AG10803 (cell line): Measurements from ENCODE around the gene DISC1.

Experiments used
- DNase-seq: peaks from one replicate; pipeline ENCODE4 v3.0.0; 2010; ENCODE audit warnings: low read depth
- H3K4me3 ChIP-seq: 2 replicates; pipeline ENCODE4 v1.5.1; 2011; ENCODE audit warnings: mild to moderate bottlenecking, low read length, control low read depth
- TF ChIP-seq, protein P1 (sequence below): conservative IDR thresholded peaks from 2 replicates; pipeline ENCODE4 v1.5.1; 2011; ENCODE audit warnings: mild to moderate bottlenecking, low read length, control low read depth, inconsistent platforms

DISC1 gene

DNA sequence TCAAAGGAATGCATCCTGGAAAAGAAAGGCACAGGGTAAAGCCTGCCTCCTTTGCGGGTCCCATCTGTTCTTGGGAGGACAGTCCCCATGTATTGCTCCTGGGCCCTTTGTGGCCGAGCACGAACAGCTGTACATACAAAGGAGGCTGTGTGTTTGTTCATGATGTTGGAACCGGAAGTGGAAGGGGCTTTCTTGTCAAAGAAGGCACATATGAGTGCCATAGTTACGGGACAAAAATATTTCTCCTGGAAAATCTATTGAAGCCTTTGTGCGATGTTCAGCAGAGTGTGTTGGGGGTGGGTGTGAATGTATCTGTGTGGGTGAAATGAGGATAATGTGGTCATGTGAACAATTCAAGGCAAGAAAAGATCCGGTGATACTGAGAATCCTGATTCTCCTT lies 297.6 kb downstream of the DISC1 start:
- H3K4me3 ChIP-seq: no peak overlapping the region
- no peak for DNase-seq
- TF ChIP-seq, protein P1, sequence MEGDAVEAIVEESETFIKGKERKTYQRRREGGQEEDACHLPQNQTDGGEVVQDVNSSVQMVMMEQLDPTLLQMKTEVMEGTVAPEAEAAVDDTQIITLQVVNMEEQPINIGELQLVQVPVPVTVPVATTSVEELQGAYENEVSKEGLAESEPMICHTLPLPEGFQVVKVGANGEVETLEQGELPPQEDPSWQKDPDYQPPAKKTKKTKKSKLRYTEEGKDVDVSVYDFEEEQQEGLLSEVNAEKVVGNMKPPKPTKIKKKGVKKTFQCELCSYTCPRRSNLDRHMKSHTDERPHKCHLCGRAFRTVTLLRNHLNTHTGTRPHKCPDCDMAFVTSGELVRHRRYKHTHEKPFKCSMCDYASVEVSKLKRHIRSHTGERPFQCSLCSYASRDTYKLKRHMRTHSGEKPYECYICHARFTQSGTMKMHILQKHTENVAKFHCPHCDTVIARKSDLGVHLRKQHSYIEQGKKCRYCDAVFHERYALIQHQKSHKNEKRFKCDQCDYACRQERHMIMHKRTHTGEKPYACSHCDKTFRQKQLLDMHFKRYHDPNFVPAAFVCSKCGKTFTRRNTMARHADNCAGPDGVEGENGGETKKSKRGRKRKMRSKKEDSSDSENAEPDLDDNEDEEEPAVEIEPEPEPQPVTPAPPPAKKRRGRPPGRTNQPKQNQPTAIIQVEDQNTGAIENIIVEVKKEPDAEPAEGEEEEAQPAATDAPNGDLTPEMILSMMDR: no peak

DNA sequence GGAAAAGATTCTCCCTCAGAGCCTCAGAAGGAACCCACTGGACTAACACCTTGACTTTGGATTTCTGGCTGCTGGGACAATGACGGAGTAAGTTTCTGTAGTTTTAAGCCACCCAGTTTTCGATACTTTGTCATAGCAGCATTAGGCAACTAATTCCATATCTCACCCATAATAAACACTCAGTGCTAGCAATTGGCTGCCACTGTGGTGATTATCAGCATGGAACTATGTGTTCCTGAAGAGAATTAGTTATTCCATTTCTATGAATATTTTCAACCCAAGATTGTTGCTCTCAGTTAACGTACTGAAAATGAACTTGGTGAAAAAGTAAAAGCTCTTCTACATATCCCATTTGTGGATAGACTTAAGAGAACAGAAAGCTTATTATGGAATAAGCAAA lies 299.3 kb downstream of the DISC1 start:
- H3K4me3 ChIP-seq: no peak overlapping the region
- DNase-seq: no peak
- TF ChIP-seq, protein P1: no peak

DNA sequence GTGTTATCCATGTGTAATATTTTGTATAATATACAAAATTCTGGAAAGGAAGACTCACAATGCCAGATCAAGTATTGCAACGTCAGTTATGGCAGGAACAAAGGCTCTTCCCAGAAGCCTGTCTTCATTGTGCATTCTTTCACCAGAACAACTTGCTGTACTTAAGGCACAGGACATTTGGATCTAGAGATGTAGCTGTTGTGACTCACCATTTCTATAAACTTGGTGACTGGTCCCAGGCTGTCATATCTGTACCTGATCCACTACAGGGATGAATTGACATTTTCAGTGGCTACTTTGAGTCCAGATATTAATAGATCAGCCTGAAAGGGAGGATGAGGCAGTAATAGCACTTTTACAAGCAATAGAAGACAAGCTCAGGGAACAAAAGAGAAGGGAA lies 299.8 kb downstream of the DISC1 start:
- TF ChIP-seq, protein P1: no peak
- no peak for DNase-seq
- H3K4me3 ChIP-seq: no peak overlapping the region

DNA sequence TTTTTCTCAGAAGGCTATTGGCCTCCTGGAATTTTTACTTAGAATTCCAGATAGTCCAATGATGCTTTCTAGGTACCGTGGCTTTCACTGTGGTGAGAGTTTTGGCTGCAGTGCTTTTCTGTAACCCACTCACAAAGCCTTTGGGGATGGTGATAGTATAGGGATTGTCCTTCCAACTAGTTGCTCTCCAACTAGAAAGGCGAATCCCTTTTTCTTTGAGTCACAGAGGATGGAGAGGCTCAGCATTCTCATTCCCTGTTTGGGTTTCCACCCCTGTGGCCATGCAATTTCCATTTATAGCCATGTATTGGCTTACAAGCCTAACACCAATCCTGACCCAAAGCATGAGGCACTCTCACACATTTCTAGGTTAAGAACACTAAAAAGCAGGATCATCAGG lies 300.3 kb downstream of the DISC1 start:
- H3K4me3 ChIP-seq: no peak overlapping the region
- no peak for DNase-seq
- TF ChIP-seq, protein P1: no peak

DNA sequence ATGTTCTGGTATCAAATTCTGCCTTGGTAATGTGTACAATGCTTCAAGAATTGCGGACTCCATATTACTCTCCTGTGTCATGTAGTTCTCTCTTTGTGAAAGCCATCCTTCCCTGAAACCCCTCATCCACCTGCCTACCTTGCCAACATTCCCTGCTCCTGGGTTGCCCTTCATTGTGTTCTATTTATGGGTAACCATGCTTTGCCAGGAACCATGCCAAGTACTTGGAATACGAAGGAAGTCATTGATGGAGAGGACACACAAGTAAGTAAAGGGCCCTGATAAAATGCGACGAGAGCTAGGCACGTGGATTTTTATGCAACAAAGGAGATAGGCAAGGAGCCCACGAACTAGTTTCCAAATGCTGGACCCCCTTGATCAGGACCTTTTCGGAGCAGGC lies 300.8 kb downstream of the DISC1 start:
- TF ChIP-seq, protein P1: no peak
- H3K4me3 ChIP-seq: no peak overlapping the region
- no peak for DNase-seq

DNA sequence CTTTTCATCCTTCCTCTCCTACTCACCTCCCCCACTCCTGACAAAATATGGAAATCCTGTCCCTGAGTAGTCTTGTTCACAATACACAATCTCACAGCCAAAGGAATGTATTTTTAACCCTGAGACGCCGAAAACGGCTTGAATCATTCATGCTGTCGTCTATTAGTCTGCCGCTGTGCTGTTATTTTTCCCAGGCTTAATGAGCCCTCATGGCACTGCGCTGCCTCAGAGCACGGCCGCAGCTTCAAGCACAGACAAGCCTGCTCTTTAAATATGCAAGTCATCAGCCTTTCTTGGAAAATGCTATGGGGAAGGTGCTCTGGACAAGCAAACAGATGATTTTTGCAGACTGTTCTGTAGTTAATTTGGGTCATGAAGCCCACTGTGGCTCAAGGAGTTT lies 302.7 kb downstream of the DISC1 start:
- peak; percentile 72 for DNase-seq
- TF ChIP-seq, protein P1: no peak
- H3K4me3 ChIP-seq: peak overlapping the region; percentile 17; the same call in 1 of the 2 replicates

DNA sequence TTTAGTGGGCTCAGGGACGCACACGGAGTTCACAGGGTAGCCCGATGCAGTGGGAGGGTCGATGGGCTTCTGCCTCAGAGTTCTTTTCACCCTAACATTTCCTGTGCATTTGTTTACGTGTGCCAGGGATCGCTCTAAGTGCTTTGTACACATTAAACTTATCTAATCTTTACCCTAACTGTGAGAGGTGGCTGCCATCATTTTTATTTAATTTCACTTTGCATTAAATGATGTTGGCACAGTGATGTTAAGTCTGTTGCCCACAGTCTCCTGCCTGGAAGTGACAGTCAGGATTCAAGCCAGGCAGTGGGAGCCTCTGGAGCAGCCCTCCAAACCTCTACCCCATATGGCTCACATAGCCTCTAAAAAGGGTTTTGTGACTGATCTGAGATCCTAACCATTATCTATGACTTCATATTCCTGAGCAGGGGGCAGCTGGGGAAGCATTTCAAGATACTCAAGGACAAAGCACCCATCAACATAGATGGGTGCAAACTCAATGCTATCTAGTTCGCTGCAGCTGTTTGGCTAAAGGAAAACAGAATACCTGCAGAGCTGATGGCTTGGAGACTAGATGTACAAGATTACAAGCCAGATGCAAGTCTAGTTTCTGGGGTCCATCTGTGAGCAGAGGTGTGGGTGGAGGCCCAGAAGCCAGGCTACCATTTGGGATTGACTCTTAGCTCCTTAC lies 303.8 kb downstream of the DISC1 start:
- TF ChIP-seq, protein P1: no peak
- DNase-seq: no peak
- H3K4me3 ChIP-seq: no peak overlapping the region
